B cell (primary cell): ENCODE results near the gene LSP1. TPM values are rescaled to one million over a fixed set of nuclear protein-coding genes. Genes with fewer than 3 reads are reported as not detected.
A peak's percentile ranks its signal among the peaks of the same experiment; 100 is the strongest.

ENCODE experiments used
- ATAC-seq: fragments of 200-7000 bp; cut with Tn5 transposase; one replicate; pipeline ENCODE4 v1.10.0; 2021; ENCODE audit warnings: low read depth, mild to moderate bottlenecking, moderate number of reproducible peaks, moderate library complexity
- CTCF ChIA-PET: fragments of 350-600 bp; sonication (Branson Sonifier 250); formaldehyde crosslinking; loops from one replicate; lab custom pipeline; 2021; ENCODE audit warnings: antibody characterized with exemption, inconsistent platforms; lab: Charles Lee
- POLR2A ChIA-PET: fragments of 350-600 bp; sonication (Branson Sonifier 250); formaldehyde crosslinking; loops from one replicate; lab custom pipeline; 2021; ENCODE audit warnings: antibody characterized with exemption; lab: Charles Lee
- DNase-seq: peaks from one replicate; pipeline ENCODE4 v3.0.0; 2013
- H2AFZ ChIP-seq: 2 replicates; pipeline ENCODE4 v1.6.1; 2012; ENCODE audit warnings: mild to moderate bottlenecking, low read depth, low read length; ENCODE audit not compliant: insufficient read depth, poor library complexity, severe bottlenecking
- H3K27ac ChIP-seq, 2 donors: 1 replicate in 1 of 2; 2 replicates in 1 of 2; pipeline ENCODE4 v1.5.1; 2012 to 2013; ENCODE audit warnings: low read length in 2 of 2, mild to moderate bottlenecking in 2 of 2, moderate library complexity in 1 of 2
- H3K27me3 ChIP-seq, 4 experiments: fragments of 200-600 bp in 1 of 4; sonication (generic) in 1 of 4; replicated peaks in 1 of 4; 1 replicate in 2 of 4; 2 replicates in 2 of 4; pipeline versions ENCODE4 v1.6.1 to v1.7.0; 2013 to 2016; ENCODE audit warnings: low read length in 3 of 4, mild to moderate bottlenecking in 2 of 4, mixed read lengths in 1 of 4, moderate library complexity in 1 of 4; ENCODE audit not compliant: insufficient read depth in 4 of 4, control insufficient read depth in 3 of 4; ENCODE audit errors: control extremely low read depth in 1 of 4
- H3K36me3 ChIP-seq, 2 experiments: replicated peaks in 1 of 2; 1 replicate in 1 of 2; 2 replicates in 1 of 2; pipeline versions ENCODE4 v1.6.1 to v1.7.1; 2013; ENCODE audit warnings: low read length in 1 of 2; ENCODE audit not compliant: insufficient read depth in 2 of 2, control insufficient read depth in 1 of 2; ENCODE audit errors: control extremely low read depth in 1 of 2, extremely low read depth in 1 of 2
- H3K4me1 ChIP-seq, 2 donors: fragments of 200-600 bp in 1 of 2; sonication (generic) in 1 of 2; 1 replicate in 1 of 2; 2 replicates in 1 of 2; pipeline versions ENCODE4 v1.5.1 to v1.6.1; 2013 to 2017; ENCODE audit warnings: low read length in 2 of 2; ENCODE audit not compliant: control insufficient read depth in 2 of 2, insufficient read depth in 2 of 2
- H3K4me2 ChIP-seq: replicated peaks from 2 replicates; pipeline ENCODE3; 2012; ENCODE audit warnings: mild to moderate bottlenecking, low read depth, low read length; ENCODE audit not compliant: poor library complexity, severe bottlenecking
- H3K4me3 ChIP-seq, 5 experiments: fragments of 200-600 bp in 1 of 5; sonication (generic) in 1 of 5; 1 replicate in 3 of 5; 2 replicates in 2 of 5; pipeline versions ENCODE4 v1.5.1 to v1.7.0; 2011 to 2016; ENCODE audit warnings: low read length in 4 of 5, mild to moderate bottlenecking in 4 of 5, low read depth in 2 of 5, control low read depth in 1 of 5, moderate library complexity in 1 of 5; ENCODE audit not compliant: insufficient read depth in 1 of 5; ENCODE audit errors: control extremely low read depth in 1 of 5, extremely low read depth in 1 of 5
- H3K79me2 ChIP-seq: fragments of 200-600 bp; sonication (generic); one replicate; pipeline ENCODE4 v1.6.0; 2016; ENCODE audit warnings: low read length; ENCODE audit not compliant: control insufficient read depth, insufficient read depth
- H3K9ac ChIP-seq: fragments of 200-600 bp; sonication (generic); 2 replicates; pipeline ENCODE4 v1.6.1; 2017; ENCODE audit warnings: mild to moderate bottlenecking, low read length, moderate library complexity
- H3K9me3 ChIP-seq, 3 donors: one replicate each; pipeline versions ENCODE4 v1.6.1 to v1.7.1; 2013; ENCODE audit warnings: low read length in 2 of 3; ENCODE audit not compliant: control insufficient read depth in 2 of 3, insufficient read depth in 1 of 3; ENCODE audit errors: control extremely low read depth in 1 of 3
- H4K20me1 ChIP-seq: 2 replicates; pipeline ENCODE4 v1.6.0; 2012; ENCODE audit warnings: mild to moderate bottlenecking, low read length; ENCODE audit not compliant: insufficient read depth, control insufficient read depth, poor library complexity, severe bottlenecking
- H3K27ac Mint-ChIP-seq: one replicate; pipeline ENCODE4 v1.8.0; 2021; ENCODE audit warnings: mixed read lengths
- H3K27me3 Mint-ChIP-seq: one replicate; pipeline ENCODE4 v1.8.0; 2021; ENCODE audit warnings: mixed read lengths
- H3K4me1 Mint-ChIP-seq: one replicate; pipeline ENCODE4 v1.8.0; 2021; ENCODE audit warnings: mixed read lengths
- H3K4me3 Mint-ChIP-seq: one replicate; pipeline ENCODE4 v1.8.0; 2021; ENCODE audit warnings: mixed read lengths
- H3K9me3 Mint-ChIP-seq: one replicate; pipeline ENCODE4 v1.8.0; 2022; ENCODE audit warnings: mixed read lengths; ENCODE audit not compliant: insufficient read depth
- CTCF ChIP-seq: fragments of 200-600 bp; IDR thresholded peaks from one replicate; pipeline ENCODE4 v1.8.0; 2022; ENCODE audit warnings: antibody characterized with exemption, mild to moderate bottlenecking
- EZH2 ChIP-seq: IDR thresholded peaks from 2 replicates; pipeline ENCODE4 v1.6.1; 2012; ENCODE audit warnings: borderline replicate concordance, low read depth, mild to moderate bottlenecking, moderate library complexity, low read length; ENCODE audit not compliant: insufficient read depth, poor library complexity, severe bottlenecking
- WGBS: methylation state at CpG from one replicate; pipeline ENCODE4 v1.1.5; 2013; ENCODE audit warnings: missing lambda C conversion rate; ENCODE audit not compliant: insufficient coverage; 5-methylcytosine and 5-hydroxymethylcytosine counted together
- intact Hi-C: fragments of 100-400 bp; cut with micrococcal nuclease; formaldehyde crosslinking; loops from one replicate; pipeline ENCODE4 v1.10.0; 2022
- polyA plus RNA-seq: library from polyadenylated mRNA; depleted of rRNA; stranded (reverse); fragments of >200 nt; gene quantifications from 2 replicates; pipeline ENCODE4 v1.2.3, GENCODE V29; 2012
- total RNA-seq, 2 donors: library from RNA; stranded (reverse); fragments of 120-200 nt in 1 of 2; gene quantifications; 1 replicate in 1 of 2; 2 replicates in 1 of 2; pipeline versions ENCODE4 v1.2.3 to v1.2.4, GENCODE V29; 2013 to 2022

LSP1 gene
- total and polyA plus RNA-seq, 2 donors (not counting 1 experiment from before 2014, with no cell fraction given), result 249 to 446 TPM

GRCh38 chr11:1882265-1883238 lies 29.7 kb downstream of the LSP1 start:
- Histone ChIP-seq H3K27ac (peak overlapping the region in 1 of 2 donors; percentile 72), H3K36me3 (peaks cover 13 to 69% of the 10 kb centered on the region in 2 experiments), H3K4me2 (peak overlapping the region; percentile 61), H3K79me2 (peaks cover 32% of the 10 kb centered on the region), H4K20me1 (peaks cover 95% of the 10 kb centered on the region), H3K4me3 (no peak overlapping the region), H2AFZ (no peak overlapping the region), H3K27me3 (no peaks in the 10 kb centered on the region), H3K9me3 (no peaks in the 10 kb centered on the region), H3K4me1 (peaks cover 32 to 47% of the 10 kb centered on the region in 2 donors), H3K9ac (no peak overlapping the region)
- Mint-ChIP-seq H3K27me3 (no peaks in the 10 kb centered on the region), H3K4me1 (peaks cover 40% of the 10 kb centered on the region), H3K9me3 (no peaks in the 10 kb centered on the region), H3K4me3 (peak overlapping the region; percentile 34), H3K27ac (peak overlapping the region; percentile 75)
- POLR2A ChIA-PET, result interaction anchor here (0.6 to 2.8 kb wide), 10 partner anchors 9 to 118 kb away, joined by 3 to 9 read pairs (median 4); partner anchors contain the start of genes LSP1, PRR33 and TNNI2
- CTCF ChIA-PET, result interaction anchor here (0.7 to 3.3 kb wide), 29 partner anchors 8 to 269 kb away, joined by 3 to 104 read pairs (median 5); partner anchors contain the start of genes H19, LSP1 and TNNI2
- ATAC-seq (peak; percentile 74), DNase-seq (peak; percentile 86)
- intact Hi-C loops, result loop anchor here (1.0 to 5.0 kb wide), 3 partner anchors 35 to 270 kb away; partner anchors contain the start of gene TNNT3
- TF ChIP-seq EZH2, result no peak
- TF ChIP-seq CTCF, result peak; percentile 87
- WGBS, result 32% methylated on average over 23 of the region's 23 CpGs
